Hematopoietic multipotent progenitor cell (in vitro differentiated cells): ENCODE data around the gene COX18. TPM values are rescaled to one million over a fixed set of nuclear protein-coding genes. Genes with fewer than 3 reads are reported as not detected.

ENCODE experiments used
- DNase-seq, 3 donors: peaks; one replicate each; pipeline ENCODE4 v3.0.0-alpha.2; 2011 to 2015; ENCODE audit warnings: low read depth in 2 of 3, low spot score in 2 of 3
- total RNA-seq: library from RNA; depleted of rRNA; stranded (reverse); fragments of >200 nt; gene quantifications from one replicate; pipeline ENCODE4 v1.2.3, GENCODE V29; 2012

COX18 gene, protein sequence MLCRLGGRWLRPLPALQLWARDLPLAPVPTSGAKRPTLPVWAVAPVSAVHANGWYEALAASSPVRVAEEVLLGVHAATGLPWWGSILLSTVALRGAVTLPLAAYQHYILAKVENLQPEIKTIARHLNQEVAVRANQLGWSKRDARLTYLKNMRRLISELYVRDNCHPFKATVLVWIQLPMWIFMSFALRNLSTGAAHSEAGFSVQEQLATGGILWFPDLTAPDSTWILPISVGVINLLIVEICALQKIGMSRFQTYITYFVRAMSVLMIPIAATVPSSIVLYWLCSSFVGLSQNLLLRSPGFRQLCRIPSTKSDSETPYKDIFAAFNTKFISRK
- 31.2 TPM for total RNA-seq

DNA sequence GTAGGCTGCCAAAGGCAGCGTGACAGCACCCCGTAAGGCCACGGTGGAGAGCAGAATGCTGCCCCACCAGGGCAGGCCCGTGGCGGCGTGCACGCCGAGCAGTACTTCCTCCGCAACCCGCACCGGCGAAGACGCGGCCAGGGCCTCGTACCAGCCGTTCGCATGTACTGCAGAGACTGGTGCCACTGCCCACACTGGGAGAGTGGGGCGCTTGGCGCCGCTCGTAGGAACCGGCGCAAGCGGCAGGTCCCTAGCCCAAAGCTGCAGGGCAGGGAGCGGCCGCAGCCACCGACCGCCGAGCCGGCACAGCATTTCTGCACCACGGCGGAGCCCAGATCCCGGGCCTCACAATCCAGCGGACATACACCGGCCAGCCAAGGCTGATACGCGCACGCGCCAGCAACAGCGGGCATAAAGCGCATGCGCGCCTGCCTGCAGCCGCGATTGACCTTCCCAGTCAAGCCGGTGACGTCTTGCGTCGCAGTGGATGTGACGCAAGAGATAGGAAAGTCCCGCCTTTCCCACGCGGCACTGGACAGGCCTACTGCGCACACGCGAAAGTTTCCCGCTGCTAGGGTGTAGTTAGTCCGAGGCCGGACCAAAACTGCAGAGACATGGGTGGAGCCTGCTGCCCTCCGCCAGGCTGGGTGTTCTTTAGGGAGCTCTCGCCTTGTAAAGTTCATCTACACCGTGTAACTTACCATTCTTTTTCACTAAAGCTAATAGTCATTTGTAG is at the start of gene COX18:
Gene COX18 (minus strand): TSS at position 379 of the 736 bp plus-strand sequence. CDS start 67 bp downstream, at position 312.
- DNase-seq = peak; percentile 94 to 98 (median 97)

DNA sequence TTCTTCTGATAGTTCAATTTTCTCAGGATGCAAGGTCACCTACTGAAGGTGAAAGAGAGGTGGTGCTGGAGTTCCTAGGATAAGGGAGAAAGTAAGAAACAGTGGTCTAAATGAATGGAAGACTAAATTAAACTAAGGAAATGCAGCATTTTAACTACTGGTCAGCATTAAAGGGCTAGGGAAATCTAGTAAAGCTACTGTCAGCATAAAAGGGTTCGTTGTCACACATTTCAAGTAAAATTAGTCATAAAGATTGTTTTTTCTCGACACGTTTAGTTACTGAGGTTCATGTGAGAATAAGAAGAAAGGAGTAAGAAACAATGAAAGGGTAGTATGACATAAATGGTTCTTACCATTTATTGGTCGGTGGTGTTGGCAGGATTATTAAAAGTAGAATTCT is 40.0 kb upstream of the COX18 start:
- no peak for DNase-seq

DNA sequence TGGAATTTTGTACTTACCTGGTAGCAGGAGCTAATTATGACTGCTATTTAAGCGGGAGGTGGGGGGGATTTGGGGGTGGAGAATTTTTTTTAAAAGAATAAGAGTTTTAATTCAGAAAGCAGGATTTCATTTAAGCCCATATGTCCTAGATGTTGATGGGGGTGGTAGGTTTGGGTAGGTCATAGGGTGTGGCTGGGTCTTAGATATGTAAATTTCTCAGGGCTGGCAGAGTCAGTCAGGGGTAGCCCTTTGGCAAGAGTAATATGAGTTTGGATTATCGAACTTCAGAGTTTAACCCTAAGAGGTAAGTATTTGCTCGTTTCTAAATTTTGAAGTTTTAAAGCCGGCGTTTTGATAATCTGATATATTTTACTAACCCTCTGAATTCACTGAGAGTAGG is 35.2 kb upstream of the COX18 start:
- no peak for DNase-seq

DNA sequence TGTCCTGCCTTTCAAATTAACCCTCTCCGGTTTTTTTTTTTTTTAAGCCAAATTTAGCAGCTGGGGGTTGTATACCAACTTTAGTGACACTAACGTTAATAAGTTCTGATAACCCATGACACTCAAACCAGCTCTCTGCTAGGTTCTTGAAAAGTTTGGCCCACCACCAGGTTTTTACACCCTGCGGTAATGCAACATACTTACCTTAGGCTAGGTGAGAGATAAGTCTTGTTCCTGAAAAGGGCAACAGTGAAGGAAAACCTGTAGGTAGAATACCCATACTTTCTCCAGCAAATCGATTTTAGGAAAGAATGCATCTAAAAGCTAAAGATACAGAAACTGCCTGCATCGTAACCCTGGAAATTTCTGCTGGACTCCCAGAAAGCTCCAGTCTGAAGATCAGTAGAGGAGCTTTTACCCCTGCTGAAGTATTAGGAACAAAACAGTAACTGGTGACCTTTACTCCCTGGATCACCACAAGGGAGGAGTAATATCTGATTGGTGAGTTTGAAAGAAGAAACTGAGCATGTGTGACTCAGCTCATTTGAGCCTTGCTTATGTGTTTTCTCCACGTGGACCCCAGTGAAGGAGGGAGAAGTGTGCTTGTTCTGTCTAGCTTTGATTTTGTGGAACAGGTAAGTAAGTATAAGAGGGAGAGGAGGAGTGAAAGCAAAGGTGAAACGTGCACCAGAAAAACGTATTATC is 34.4 kb upstream of the COX18 start:
- DNase-seq = no peak

DNA sequence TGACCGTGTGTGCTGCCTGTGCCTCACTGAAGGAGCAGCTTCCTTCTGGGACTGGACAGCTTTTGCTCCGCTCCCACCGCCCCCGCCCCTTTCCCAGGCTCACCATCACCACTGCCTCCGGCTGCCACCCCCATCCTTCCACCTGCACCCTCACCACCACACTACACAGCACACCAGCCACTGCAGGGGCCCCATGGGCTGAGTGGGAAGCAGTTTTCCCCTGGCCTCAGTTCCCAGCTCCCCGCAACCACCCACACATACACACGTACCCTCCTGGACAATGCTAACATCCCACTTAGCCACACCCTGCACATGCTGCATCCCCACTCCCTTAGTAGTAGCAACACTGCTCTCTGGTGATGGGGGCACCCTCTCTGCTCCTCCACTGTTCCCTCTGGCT is 29.6 kb upstream of the COX18 start:
- no peak for DNase-seq

DNA sequence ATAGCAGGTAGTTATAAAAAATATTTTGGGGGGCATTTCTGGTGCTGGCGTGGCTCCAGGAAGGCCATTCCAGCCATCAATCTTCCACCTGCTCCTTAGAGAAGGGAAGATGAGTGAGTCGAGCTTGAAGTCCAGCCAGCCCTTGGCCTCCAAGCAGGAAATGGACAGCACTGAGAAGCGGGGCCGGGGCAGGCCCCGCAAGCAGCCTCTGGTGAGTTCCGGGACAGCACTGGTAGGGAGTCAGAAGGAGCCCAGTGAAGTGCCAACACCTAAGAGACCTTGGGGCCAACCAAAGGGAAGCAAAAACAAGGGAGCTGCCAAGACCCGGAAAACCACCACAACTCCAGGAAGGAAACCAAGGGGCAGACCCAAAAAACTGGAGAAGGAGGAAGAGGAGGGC is 29.2 kb upstream of the COX18 start:
- no peak for DNase-seq

DNA sequence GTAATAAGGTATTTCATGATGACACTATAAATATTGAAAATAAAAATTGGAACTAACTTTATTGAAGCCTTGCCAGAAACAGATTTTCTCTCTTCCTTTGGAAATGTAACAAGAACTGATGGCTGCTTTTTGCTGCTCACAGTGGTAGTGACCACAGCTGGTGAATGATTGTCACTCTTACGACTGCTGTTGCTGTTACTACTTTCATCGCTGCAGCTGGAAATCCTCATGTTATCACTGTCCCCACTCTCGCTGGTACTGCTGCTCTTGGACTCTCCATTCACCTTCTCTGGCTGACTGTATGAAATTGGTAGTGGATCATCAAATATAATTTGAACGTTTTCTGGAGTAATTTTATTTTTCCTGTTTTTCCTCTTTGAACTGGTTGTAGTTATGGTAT is 28.5 kb upstream of the COX18 start:
- no peak for DNase-seq

DNA sequence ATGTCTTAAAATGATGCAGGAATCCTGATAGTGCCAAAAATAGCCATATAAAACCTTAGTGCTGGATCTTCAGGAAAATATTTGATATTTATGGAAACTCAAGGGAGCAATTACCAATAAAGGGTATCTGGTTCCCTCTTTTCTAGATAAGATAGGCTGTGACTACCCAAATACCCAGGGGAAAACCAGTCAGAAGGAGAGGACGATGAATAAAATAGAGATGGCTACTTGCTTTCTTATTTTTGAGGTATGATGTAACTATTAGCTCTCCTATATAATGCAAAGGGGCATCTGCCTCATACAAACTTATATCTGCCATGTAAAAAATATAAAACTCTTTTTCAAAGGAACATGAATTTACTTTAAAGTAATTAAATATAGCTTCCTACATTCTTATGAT is 23.4 kb upstream of the COX18 start:
- no peak for DNase-seq

DNA sequence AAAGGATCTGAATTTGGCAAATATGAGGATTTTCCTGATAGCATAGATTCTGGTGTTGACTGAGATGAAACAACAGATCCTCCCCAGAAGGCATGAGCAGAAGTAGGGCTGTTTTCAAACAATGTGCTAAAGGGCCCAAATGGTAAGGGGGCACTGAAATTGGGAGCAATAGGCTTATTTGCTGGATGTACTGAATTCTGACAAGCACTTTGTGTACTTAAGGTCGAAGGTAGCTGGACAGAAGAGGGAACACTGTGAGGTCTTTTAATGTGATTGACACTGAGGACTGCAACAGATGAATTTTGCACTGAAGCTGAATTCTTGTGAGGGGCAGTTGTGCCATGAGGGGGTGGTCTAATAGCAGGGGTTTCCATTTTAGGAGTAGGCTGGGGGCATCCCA is 21.2 kb upstream of the COX18 start:
- DNase-seq = no peak

DNA sequence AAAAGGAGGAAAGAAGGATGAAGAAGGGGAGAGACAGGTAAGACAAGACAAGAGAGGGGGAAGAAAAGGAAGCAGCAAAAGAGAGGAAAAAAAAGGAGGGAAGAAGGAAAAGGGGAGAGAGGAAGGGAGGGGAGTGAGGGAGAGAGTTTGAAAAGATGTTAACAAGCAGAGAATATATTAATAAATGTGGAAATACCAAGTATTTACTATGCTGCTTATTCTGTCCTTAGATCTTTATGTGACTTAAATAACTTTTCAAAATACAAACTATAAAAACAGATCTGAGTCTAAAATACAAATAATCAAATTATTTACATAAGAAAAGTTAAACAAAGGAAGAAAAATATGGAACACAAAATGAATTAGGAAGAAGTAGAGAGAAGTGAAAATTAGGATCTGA is 18.4 kb upstream of the COX18 start:
- DNase-seq = no peak

DNA sequence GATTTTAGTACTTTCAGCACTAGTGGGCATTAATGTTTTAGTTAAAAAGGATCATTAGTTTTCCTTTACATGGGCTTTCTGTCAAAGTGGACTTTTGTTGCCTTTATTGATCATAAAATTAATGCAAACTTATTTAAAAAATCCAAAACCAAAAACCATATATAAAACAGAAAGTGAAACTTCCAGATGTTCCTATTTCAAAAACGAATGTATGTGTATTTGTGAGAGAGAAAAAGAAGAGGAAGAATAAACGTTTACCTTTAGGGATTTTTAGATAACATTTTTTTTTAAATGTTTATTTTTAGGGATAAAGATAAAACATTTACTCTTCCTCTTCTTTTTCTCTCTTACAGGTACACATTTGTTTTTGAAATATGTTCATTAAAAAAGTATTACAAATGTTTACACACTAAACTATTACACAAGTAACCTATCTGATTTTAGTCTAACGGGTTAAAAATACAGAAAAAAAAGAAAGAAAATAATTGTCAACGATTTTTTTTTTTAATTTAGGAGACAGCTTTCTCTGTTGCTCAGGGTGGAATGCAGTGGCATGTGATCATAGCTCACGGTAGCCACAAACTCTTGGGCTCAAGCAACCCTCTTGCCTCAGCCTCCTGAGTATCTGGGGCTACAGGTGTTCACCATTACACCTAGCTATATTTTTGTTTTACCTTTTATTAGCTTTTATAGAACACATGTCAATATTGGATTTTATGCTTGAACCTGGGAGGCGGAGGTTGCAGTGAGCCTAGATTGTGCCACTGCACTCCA is 16.8 kb upstream of the COX18 start:
- DNase-seq = peak in 1 of 3 donors; percentile 29

DNA sequence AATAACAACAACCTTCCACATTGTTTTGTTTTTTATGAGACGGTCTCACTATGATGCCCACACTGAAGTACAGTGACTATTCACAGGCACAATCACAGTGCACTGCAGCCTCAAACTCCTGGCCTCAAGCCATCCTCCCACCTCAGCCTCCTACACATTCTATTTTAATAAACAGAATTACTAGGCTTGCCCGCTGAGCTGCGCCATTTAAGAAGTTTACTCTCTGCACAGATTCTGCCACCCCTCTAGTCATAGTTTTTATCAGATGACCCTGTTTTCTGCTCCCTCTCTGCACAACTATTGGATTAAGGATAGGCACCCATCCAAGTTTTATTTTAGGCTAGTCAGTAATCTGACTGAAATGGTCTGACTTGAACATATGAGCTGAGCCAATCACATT is 11.3 kb upstream of the COX18 start:
- DNase-seq = no peak

DNA sequence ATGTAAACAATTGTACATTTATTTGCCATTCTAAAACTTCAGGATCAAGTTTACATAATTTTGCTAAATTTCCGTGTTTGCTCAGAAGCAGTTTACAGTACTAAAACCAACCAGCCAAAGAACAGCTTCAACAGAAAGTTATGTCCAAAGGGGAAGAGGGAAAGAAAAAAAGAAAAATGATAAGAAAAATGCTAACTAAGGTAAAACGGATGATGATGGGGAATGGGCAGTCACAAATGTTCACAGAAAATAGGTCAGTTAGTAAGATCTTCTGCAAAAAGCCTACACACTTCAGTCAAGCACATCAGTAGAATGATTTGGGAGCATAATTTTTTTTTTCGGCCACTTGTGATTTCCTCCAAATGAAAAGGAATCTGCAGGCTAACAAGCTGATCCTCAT is 6.3 kb upstream of the COX18 start:
- DNase-seq = no peak

DNA sequence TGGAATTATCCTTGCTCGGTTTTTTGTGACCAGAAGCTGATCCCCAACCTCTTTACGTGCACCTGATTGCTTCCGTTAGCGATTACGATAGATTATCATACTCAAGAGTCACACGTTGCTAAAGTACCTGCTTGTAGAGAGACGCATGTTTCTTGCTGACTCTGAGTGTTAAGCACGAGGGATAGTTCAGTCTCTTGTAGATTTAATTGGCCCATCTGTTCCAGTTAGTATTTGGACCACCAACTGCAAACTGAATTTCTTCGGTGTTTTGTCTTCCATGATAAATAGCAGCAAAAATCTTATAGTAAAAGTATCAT is 516 bp upstream of the COX18 start:
- no peak for DNase-seq

DNA sequence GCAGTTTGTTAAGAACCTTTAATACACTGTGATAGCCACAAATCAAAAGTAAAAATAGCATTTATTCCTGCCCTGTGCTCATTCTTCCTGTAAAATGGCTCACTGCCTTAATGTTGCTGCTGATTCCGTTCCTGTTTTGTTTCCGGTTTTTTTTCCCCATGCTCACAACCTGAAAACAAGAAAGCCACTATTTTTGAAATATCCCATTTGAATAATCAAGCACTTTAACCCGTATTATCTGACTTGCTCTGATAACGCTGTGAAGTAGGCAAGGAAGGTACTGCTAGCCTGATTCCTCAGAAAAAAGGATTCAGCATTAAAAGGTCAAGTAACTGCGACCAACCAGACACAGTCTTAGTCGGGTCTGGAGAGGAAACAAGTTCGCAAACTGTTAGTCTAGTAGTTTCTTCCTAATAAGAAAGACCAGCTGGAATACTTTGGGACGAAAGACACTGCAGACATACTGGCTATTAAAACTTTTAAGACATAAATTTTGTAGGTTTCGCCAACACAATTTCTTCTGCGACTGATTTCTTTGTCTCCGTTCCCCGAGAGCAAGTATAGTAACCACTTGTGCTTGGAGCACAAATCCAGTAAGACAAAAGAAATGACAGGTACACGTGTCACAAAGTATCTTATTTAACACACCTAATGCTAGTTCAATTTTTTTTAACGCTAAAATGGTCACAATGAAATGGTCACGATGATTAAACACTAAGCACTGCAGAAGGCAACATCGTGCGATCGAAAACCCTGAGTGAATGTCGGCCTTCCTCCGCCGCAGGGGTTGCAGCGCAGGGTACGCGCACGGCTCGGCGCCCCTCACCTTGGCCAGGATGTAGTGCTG is 802 bp downstream of the COX18 start:
- peak; percentile 24 to 50 (median 35) for DNase-seq

DNA sequence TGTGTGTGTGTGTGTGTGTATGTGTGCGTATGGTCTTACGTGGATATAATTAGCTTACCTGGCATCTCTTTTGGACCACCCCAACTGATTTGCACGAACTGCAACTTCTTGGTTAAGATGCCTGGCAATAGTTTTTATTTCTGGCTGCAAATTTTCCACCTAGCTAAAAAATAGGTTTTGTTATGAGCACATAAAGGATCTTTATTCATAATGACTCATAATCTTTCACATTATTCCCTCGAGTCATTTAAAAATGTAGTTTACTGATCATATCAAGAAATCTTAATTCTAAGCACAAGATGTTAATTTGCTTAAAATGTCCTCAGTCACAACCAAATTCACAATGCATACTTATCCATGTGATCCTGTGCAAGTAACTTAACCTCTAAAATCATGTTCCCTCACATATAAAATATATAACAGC is 1.5 kb downstream of the COX18 start:
- DNase-seq = peak in 1 of 3 donors; percentile 7

DNA sequence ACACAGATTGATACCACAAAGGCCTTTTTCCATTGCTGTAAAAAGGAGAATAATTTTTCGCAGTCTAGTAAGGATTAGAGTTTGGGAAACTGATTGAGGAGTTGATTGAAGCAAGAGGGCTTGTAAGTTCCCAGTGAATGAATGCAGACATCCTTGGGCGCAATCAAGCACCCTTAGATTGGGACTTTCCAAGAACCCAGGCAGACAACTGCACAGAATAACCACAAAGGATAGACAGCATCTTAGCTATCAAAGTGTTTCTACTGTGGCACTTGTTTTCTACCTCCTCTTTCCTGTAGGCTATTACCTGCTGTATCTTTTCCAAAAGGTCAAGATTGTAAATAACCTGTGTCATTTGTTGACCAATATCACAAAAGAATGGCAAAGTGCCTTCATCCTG is 2.6 kb downstream of the COX18 start:
- no peak for DNase-seq

DNA sequence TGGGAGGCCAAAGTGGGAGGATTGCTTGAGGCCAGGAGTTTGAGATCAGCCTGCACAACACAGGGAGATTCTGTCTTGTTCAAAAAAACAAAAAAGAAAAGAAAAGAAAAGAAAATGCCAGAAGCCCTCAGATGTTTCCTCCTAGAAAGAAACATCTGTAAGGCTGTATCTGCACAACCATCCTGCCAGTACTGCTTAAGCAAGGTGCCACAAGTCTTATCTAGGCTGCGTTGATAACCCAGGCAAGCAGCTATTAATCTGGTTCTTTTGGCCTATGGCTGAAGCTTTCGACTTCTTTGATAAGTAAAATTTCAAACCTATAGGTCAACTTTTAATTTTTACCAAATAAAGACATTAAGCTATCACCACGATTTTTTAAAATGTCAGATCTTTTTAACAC is 3.1 kb downstream of the COX18 start:
- DNase-seq = no peak

DNA sequence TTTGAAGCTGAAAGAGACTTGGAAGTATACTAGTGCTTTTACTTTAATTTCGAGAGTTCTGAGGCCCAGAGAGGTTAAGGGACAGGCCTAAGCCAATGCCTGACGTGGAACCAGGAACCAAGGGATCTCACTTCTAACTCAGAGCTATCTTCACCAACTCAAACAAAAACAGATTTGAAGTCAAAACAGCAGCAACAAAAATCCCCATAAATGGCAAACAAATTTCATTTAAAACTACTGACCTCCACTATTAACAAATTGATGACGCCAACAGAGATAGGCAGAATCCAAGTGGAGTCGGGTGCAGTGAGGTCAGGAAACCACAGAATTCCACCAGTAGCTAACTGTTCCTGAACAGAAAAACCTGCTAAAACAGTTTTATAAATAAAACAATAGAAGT is 5.0 kb downstream of the COX18 start:
- DNase-seq = no peak

DNA sequence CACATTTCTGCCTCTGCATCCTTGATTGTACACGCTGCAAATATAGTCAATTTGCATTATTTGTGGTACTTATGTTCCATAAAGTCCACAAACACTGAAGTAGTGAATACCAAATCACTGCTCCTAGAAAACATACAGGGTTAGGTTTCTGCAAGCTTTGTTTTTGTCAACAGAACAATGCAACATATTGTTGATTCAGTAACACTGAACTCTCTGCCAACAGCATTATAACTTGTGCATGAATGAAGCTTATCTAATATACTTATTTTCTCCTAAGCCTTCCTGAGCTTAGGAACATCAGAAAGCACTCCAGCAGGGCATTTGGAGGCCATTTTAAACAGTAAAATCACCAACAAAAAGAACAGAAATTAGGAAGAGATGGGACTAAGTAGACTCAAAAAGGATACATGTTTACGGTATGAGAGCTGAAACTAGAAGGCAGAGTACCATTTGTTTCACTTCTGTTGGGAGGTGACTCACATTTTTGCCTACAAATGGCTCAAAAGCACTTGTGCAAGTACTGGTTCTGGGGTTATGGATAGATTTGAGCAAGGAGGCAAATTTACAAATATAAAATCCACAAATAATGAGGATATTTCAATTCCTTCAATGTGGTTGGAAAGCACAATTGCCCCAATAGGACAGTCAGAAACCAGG is 14.1 kb downstream of the COX18 start:
- DNase-seq = no peak
